GM18508 (cell line): ENCODE data around the gene EFCAB9.

Source experiments
- ATAC-seq: cut with Tn5 transposase; IDR thresholded peaks from one replicate; pipeline ENCODE4 v1.9.1; 2021; ENCODE audit warnings: moderate number of reproducible peaks; ENCODE audit not compliant: insufficient read depth, unreplicated experiment

Gene EFCAB9

DNA sequence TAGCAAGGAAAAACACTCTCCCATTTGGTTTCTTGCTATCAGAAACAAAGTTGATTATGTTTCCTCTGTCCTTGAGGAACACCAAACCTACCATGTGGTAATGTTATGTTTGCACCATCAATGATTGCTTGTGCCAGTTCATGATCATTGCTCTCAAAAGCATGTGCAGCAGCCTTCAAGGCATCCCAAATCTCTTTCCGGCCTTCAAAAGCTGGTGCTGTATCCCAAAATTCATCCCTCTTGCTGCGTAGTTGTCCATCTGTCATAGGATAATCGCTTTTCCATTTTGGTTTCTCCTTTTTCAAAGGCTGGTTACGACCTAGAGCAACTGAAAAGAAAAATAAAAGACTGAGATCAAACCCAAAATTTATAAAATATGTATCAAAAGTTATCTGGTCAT, 40.1 kb downstream of the EFCAB9 start:
- ATAC-seq = no peak

DNA sequence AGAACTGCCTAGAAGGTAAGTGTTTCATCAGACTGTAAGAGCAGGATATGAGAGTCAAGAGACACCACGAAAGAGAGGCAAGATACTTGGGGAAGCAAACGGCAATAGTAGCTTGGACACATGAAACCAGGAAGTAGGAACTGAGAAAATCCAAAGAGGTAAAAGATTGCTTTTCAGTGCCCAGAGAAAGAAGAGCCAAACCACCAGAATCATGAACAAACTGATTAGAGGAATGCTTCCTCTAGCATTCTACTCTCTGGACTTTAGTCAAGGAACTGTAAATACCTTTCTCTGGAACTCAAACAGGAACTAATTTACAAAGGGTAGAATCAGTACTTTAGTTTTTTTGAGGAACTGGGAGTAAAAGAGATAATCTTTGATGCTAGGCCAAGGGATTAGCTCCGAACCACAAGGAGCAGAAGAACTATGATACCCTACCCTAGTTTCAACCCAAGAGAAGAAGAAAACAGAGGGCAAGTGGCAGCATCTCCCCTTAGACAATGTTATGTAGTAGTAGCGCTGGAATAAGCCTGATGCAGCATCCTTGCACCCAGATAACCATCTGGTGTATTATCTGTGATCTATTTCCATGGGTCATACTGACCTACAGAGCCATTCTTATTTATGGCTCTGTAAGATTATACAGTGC, 41.3 kb downstream of the EFCAB9 start:
- no peak for ATAC-seq

DNA sequence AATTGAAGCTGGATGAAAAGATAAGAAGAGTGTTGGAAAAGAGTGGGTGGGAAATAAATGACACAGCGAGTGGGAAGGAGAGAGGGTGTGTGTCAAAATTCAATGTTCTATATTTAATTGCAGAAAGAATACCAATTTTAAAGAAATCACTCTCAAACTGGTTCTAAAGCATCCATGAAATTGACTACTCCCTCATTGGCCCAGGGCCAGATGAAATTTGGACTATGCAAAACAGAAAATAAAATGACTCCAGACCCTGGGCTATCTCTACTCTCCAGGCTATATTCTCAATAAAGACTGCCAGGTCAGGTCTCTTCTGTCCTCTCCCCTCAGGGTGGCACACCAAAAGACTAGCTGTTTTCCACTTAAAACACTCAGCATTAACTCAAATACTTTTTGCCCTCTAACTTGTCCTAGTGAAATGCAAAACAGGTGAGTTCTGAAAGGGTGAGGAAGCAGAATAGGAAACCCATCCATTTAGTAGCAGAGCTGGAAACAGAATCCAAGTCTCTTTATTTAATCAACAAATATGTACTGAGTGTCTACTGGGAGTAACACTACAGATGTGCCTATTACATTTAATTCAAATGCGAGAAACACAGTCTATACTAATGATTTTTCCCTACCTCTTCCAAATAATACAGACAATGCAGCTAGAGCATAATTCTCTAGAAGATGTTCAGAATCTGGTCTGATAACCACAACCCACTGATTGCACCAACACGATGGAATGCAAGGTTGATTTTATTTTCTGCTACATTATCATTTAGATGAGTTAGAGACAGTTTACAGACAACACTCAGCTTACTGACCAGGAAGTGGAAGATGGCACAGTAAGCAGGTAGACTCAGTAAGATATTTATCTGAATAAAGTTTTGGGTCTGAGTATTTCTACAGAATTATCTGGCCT, 42.1 kb downstream of the EFCAB9 start:
- no peak for ATAC-seq

DNA sequence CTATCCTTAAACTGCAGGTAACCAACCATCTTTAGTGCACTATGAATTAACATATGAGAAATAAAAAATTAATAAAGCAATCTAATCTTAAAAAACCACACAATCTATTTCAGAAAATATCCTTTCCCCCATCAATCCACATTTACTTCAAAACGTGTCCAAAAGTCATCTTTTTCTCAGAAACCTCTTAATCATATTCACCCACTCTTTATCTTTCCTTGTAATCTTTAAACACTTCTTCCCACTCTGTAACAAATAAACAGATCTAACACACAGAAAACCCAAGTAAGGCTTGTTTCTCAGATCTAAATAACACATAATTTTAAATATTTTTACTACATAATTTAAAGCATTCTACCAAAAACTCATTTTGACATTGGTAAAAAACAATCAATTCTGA, 44.4 kb downstream of the EFCAB9 start:
- ATAC-seq = no peak

DNA sequence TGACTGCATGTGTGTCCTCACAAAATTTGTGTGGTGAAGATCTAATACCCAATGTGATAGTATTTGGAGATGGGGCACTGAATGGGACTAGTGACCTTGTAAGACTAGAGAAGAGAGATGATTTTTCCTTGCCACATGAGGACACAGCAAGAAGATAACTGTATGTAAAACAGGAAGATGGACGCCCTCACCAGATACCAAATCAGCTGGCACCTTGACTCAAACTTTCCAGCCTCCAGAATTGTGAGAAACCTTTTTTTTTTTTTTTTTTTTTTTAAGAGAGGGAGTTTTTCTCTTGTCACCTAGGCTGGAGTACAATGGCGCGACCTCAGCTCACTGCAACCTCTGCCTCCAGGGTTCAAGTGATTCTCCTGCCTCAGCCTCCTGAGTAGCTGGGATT, 49.3 kb downstream of the EFCAB9 start:
- ATAC-seq = no peak

DNA sequence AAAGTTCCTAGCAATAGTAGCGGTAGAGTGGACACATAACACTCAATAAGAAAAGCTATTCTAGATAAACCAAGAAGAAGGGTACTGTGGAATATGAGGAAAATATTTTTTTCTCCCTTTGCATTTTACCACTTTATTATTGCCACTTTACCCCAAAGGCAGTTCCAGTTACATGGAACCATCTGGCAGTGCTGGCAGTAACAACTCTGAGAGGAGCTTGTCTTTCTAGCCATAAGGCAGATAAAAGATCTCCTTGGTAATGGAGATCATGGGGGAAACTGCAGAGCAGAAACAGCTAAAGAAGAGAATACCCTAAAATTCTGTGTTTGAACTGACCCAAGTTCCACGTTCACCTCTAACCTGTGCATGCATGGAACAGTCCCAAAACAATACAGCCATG, 51.1 kb downstream of the EFCAB9 start:
- ATAC-seq = no peak

DNA sequence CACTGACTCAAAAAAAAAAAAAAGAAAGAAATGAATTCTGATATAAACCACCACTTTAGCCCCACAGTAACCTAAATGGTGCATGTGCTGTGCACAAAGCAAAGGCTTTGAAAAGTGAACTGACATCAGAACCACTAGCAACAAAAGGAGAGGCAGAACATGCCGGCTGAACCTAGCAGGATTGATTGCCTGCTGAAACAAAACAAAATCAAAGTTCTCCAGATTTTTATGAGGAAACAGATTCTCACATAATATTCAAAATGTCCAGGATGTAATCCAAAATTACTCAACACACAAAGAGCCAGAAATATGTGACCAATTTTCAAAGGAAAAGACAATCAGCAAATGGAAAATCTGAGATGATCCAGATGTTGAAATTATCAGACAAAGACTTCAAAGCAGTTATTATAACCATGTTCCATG, 51.7 kb downstream of the EFCAB9 start:
- ATAC-seq = no peak

DNA sequence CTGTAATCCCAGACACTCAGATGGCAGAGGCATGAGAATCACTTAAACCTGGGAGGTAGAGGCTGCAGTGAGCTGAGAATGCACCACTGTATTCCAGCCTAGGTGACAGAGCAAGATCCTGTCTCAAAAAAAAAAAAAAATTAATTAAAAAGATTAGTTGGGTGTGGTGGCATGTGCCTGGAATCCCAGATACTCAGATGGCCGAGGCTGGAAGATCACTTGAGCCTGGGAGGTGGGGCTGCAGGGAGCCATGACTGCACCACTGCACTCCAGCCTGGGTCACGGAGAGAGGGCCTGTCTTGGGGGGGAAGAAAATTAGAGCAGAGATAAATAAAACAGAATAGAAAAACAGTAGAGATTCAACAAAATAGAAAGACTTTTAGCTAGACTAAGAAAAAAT, 54.7 kb downstream of the EFCAB9 start:
- no peak for ATAC-seq

DNA sequence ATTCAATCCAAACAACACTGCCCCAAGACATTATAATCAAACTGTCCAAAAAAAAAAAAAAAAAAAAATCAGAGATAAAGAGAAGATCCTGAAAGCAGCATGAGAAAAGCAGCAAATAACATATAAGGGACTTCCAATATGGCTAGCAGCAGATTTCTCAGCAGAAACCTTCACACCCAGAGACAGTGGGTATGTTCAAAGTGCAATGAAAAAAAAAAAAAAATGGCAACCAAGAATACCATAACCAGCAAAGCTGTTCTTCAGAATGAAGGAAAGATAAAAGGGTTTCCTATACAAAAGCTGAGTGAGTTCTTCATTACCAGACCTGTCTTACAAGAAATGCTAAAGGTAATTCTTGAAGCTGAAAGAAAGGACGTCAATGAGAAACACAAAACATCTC, 57.4 kb downstream of the EFCAB9 start:
- no peak for ATAC-seq

DNA sequence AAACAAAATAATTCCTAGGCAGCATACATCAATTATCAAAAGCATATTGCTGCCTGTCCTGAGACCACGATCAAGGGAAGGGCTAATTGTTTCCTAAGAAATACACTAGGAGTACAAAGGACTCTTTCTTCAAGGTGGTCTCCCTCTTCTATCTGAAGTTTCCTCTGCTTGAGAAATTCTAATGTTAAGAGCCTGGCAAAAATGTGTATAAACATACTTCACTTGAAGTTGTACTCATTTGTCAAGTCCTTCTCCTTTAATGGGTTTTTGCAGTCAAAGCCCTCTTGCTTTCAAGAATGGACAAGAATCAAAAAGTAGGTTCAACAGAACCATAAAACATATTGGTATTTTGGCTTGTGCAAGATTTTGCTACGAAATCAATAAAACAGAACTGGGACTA, 58.5 kb downstream of the EFCAB9 start:
- ATAC-seq = no peak
